ENCODE results near the gene THAP5. TPM values are rescaled to one million over a fixed set of nuclear protein-coding genes. Genes with fewer than 3 reads are reported as not detected.

THAP5 gene
- total and polyA plus RNA-seq, 3 donors from 2014 or later: 29.7 to 48.1 (median 29.9) TPM

- no peaks in the 10 kb centered on the region for H3K27me3 ChIP-seq
- H3K4me3 ChIP-seq: peak within 1 kb of the TSS; percentile 84 to 92
- H3K9me3 ChIP-seq: no peaks in the 10 kb centered on the region
- TF ChIP-seq CTCF (IDR thresholded peaks at IDR 0.05) (peak in 2 of 3 experiments; percentile 20 to 31), POLR2A (IDR thresholded peaks at IDR 0.05) (peak; percentile 95)
- intact Hi-C loops (cut with DNase I; ENCODE audit: low total_unique reads): no loop called here
- no peaks in the 10 kb centered on the region for H3K36me3 ChIP-seq (ENCODE audit: low read depth, missing control alignments)
- WGBS, 2 donors: 0% methylated on average over 30 to 64 of the region's 64 CpGs
- peak within 1 kb of the TSS; percentile 99 to 100 for H3K27ac ChIP-seq
- peak; percentile 100 for DNase-seq
- H3K4me1 ChIP-seq: peaks cover 18% of the 10 kb centered on the region
These were observed 43.3 kb downstream of the THAP5 start, which contains the start of gene PNPLA8 for GRCh38 chr7:108525985-108526767. TSS of gene PNPLA8 (minus strand) at chr7:108526135. CDS start at chr7:108515491, 10,644 bp downstream.

DNA sequence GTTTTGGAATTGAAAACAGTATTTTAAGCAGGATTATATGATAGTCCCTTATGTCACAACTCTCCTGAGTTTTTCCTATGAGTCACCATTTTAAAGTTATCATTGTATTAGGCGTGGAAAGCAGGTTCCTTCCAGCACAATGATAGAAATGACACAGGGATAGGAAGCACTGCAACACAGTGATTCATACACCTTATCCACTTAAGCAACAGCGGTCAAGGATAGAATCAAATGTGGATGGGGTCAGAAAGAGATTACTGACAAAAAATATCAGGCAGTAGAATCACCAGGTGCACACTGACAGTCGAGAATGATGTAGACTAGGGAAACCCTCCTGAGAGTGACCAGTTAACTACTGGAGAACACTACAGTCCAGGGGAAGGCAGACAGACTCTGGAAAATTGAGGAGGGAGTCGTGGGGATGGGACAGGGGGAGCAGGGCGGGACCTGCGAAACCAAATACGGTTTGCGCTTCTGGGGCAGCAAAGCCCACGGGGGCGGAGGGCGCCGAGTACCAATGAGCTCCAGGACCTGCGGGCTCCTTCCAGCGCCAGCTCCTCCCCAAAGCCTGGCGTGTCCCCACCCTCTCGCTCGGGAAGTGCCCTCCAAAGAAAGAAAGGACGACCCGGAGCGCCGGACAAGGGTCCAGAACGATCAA, 44.0 kb downstream of the THAP5 start:
- DNase-seq: peak; percentile 85
- peaks cover 18% of the 10 kb centered on the region for H3K4me1 ChIP-seq
- peak overlapping the region; percentile 84 to 92 for H3K4me3 ChIP-seq
- H3K27me3 ChIP-seq: no peaks in the 10 kb centered on the region
- TF ChIP-seq POLR2A (IDR thresholded peaks at IDR 0.05) (no peak), CTCF (IDR thresholded peaks at IDR 0.05) (no peak)
- intact Hi-C loops (cut with DNase I; ENCODE audit: low total_unique reads): no loop called here
- no peaks in the 10 kb centered on the region for H3K9me3 ChIP-seq
- 0 to 2% methylated on average over 8 to 22 of the region's 22 CpGs for WGBS, 2 donors
- H3K36me3 ChIP-seq (ENCODE audit: low read depth, missing control alignments): no peaks in the 10 kb centered on the region
- peak overlapping the region; percentile 99 to 100 for H3K27ac ChIP-seq

DNA sequence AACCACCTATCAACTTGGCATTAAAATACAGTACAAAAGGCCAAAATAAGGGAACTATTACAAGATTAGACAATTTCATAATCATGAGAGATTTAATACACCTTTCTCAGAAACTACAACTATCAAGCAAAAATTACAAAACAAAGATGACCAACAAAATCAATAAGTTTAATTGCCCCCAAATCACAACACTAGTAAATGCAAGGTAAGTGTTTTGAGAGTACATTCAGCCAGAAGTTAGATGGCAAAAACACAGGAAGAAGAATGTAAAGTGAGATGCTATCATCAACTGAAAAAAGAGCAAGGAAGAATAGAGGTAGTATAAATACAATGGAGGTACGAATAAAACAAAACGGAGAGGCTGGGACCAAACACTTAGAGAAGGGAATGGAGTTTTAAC, 46.7 kb downstream of the THAP5 start:
- Histone ChIP-seq H3K27ac (no peak overlapping the region), H3K36me3 (ENCODE audit: low read depth, missing control alignments) (no peaks in the 10 kb centered on the region), H3K4me1 (peaks cover 18% of the 10 kb centered on the region), H3K4me3 (no peak overlapping the region), H3K9me3 (no peaks in the 10 kb centered on the region), H3K27me3 (no peaks in the 10 kb centered on the region)
- DNase-seq: no peak
- no peak for TF ChIP-seq CTCF (IDR thresholded peaks at IDR 0.05)
- TF ChIP-seq POLR2A (IDR thresholded peaks at IDR 0.05): no peak
- intact Hi-C loops (cut with DNase I; ENCODE audit: low total_unique reads): no loop called here
- WGBS, 2 donors: 91 to 94% methylated on average over 2 of the region's 2 CpGs

GRCh38 chr7:108517951-108518350, 51.6 kb downstream of the THAP5 start:
- no peak for DNase-seq
- Histone ChIP-seq H3K27me3 (no peaks in the 10 kb centered on the region), H3K4me1 (peaks cover 2% of the 10 kb centered on the region), H3K9me3 (no peaks in the 10 kb centered on the region), H3K36me3 (ENCODE audit: low read depth, missing control alignments) (no peaks in the 10 kb centered on the region), H3K4me3 (no peak overlapping the region), H3K27ac (no peak overlapping the region)
- TF ChIP-seq CTCF (IDR thresholded peaks at IDR 0.05): no peak
- TF ChIP-seq POLR2A (IDR thresholded peaks at IDR 0.05): no peak
- 96% methylated on average over 3 of the region's 3 CpGs for WGBS, 2 donors
- intact Hi-C loops (cut with DNase I; ENCODE audit: low total_unique reads): no loop called here
